ENCODE measurements around the gene ZNF800. TPM values are rescaled to one million over a fixed set of nuclear protein-coding genes. Genes with fewer than 3 reads are reported as not detected.

ZNF800 gene
- total and polyA plus RNA-seq, 2 of the 8 experiments (the other 6 are each of a cell fraction or from before 2014, with no cell fraction given) = 1.0 to 6.5 TPM

- H3K23me2 ChIP-seq (ENCODE audit: low read depth, low read length) = no peaks in the 10 kb centered on the region
- H3K18ac ChIP-seq (ENCODE audit: extremely low read depth, low read length) = no peak overlapping the region
- H3K36me3 ChIP-seq (ENCODE audit: control insufficient read depth in 2 of 4, insufficient read depth in 4 of 4, low read length in 3 of 4) = no peaks in the 10 kb centered on the region; a peak in 1 of 8 replicates
- H3K9me3 ChIP-seq (ENCODE audit: insufficient read depth in 2 of 2, low read depth in 1 of 2, low read length in 1 of 2) = no peaks in the 10 kb centered on the region
- no peak overlapping the region for H3K4me3 ChIP-seq (ENCODE audit: extremely low read depth in 1 of 4, insufficient read depth in 2 of 4, low read depth in 3 of 4, low read length in 4 of 4)
- H3K23ac ChIP-seq (ENCODE audit: insufficient read length) = no peak overlapping the region
- no peak overlapping the region for H4K5ac ChIP-seq (ENCODE audit: insufficient read length, low read depth, low read length)
- H4K20me1 ChIP-seq (replicated peaks in 1 of 2; ENCODE audit: control insufficient read depth in 1 of 2, insufficient read depth in 2 of 2, low read length in 2 of 2) = no peaks in the 10 kb centered on the region
- H4K91ac ChIP-seq (replicated peaks; ENCODE audit: insufficient read length, low read length) = no peak overlapping the region
- ChIA-PET POLR2A (ENCODE audit: partially characterized antibody) (no interaction called here), CTCF (ENCODE audit: partially characterized antibody) (no interaction called here)
- FAIRE-seq = no peak
- H2BK5ac ChIP-seq (ENCODE audit: low read depth, low read length) = no peak overlapping the region
- H2BK20ac ChIP-seq (ENCODE audit: low read length) = no peak overlapping the region
- no peaks in the 10 kb centered on the region for H3K79me2 ChIP-seq (ENCODE audit: control insufficient read depth in 1 of 2, insufficient read depth in 2 of 2, low read length in 2 of 2)
- H3K4me2 ChIP-seq (ENCODE audit: insufficient read depth in 1 of 2, low read depth in 2 of 2, low read length in 2 of 2) = no peak overlapping the region
- H2BK12ac ChIP-seq (ENCODE audit: low read depth, low read length) = no peak overlapping the region
- no peaks in the 10 kb centered on the region for H3K79me1 ChIP-seq (ENCODE audit: low read depth, low read length)
- H2AK5ac ChIP-seq (ENCODE audit: low read depth, low read length) = no peak overlapping the region
- H3K4me1 ChIP-seq (replicated peaks in 1 of 4; ENCODE audit: control insufficient read depth in 3 of 4, insufficient read depth in 4 of 4, low read length in 3 of 4) = no peaks in the 10 kb centered on the region; a peak in 1 of 7 replicates
- H3K14ac ChIP-seq (ENCODE audit: insufficient read length) = no peak overlapping the region
- H2BK120ac ChIP-seq (replicated peaks; ENCODE audit: low read depth, low read length) = no peak overlapping the region
- H2BK15ac ChIP-seq (ENCODE audit: low read length) = no peak overlapping the region
- H3K9ac ChIP-seq (replicated peaks in 1 of 4; ENCODE audit: extremely low read depth in 1 of 4, low read depth in 3 of 4, low read length in 3 of 4) = no peak overlapping the region
- no peak overlapping the region for H3K27ac ChIP-seq (ENCODE audit: low read depth, low read length)
- H3K27me3 ChIP-seq (replicated peaks in 1 of 4; ENCODE audit: control insufficient read depth in 3 of 4, extremely low read depth in 1 of 4, insufficient read depth in 3 of 4, low read length in 3 of 4) = no peaks in the 10 kb centered on the region
- H2AFZ ChIP-seq (ENCODE audit: low read length) = no peak overlapping the region
- no peak overlapping the region for H3K4ac ChIP-seq (replicated peaks; ENCODE audit: insufficient read length, low read depth, low read length)
- H4K8ac ChIP-seq (ENCODE audit: extremely low read depth, insufficient read depth, low read length) = no peak overlapping the region
- no peak for TF ChIP-seq SUZ12 (IDR thresholded peaks at IDR 0.05; ENCODE audit: low read length)
- TF ChIP-seq CTBP2 (IDR thresholded peaks at IDR 0.05; ENCODE audit: borderline replicate concordance, insufficient read depth, insufficient read length, low read length) = no peak
- TF ChIP-seq MAFK (IDR thresholded peaks at IDR 0.05; ENCODE audit: low read depth, low read length) = no peak
- no peak for TF ChIP-seq TCF12 (IDR thresholded peaks at IDR 0.05; ENCODE audit: low read depth, low read length)
- TF ChIP-seq SAP30 (IDR thresholded peaks at IDR 0.05; ENCODE audit: insufficient read depth, insufficient replicate concordance, low read length) = no peak
- TF ChIP-seq POU5F1 (IDR thresholded peaks at IDR 0.05; ENCODE audit: low read depth, low read length) = no peak
- TF ChIP-seq ASH2L (IDR thresholded peaks at IDR 0.05; ENCODE audit: low read length) = no peak
- TF ChIP-seq CHD2 (IDR thresholded peaks at IDR 0.05; ENCODE audit: low read length) = no peak
- TF ChIP-seq POLR2A (IDR thresholded peaks at IDR 0.05; ENCODE audit: control extremely low read depth in 1 of 2, low read depth in 2 of 2, low read length in 2 of 2) = no peak
- no peak overlapping the region for H3K56ac ChIP-seq (replicated peaks; ENCODE audit: insufficient read length, low read depth, low read length)
- DNase-seq (ENCODE audit: low read depth in 1 of 2, low spot score in 2 of 2) = no peak
Observed at GRCh38 chr7:127380479-127380878, 12.0 kb downstream of the ZNF800 start.
